ENCODE data around the gene HBE1. TPM values are rescaled to one million over a fixed set of nuclear protein-coding genes. Genes with fewer than 3 reads are reported as not detected.
"Not testable (repeated sequence)": the region's sequence is repeated elsewhere in the genome, so short reads cannot be mapped to it uniquely, and the experiment has no call there.

Gene HBE1
- polyA plus RNA-seq, 3 donors: not detected

DNA sequence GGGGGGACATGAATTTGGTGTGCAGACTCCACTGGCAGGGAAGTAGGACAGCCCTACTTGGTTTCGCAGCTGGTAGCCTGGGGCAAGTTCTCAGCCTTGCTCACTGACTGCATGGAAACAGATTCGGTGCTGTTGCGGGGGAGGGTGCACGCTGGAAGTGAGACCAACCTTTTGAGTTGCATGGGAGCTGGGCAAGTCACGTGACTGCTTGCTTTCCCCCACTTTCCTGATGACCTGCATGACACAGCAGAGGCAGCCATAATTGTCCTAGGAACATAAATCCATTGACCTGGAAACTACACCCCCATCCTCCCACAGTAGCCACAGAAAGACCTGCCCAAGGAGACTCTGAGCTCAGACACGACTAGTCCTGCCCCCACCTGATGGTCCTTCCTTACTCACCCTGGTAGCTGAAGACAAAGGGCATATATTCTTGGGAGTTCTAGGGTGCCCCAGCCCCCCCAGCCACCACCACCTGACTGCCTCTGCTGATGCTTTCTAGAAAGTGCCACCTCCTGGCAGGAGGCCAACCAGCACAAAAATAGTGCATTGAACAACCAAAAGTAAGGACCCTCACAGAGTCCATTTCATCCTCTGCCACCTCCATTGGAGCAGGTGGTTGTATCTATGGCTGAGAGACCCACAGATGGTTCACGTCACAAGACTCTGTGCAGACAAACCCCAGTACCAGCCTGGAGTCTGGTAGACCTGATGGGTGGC, 11.0 kb downstream of the HBE1 start:
- Histone ChIP-seq H3K79me2 (ENCODE audit: insufficient read depth, low read length) (no peaks in the 10 kb centered on the region), H3K27ac (ENCODE audit: low read depth in 1 of 2, low read length in 2 of 2) (no peak overlapping the region), H3K27me3 (ENCODE audit: control insufficient read depth in 2 of 2, insufficient read depth in 2 of 2, low read length in 2 of 2) (no peaks in the 10 kb centered on the region), H3K36me3 (replicated peaks in 1 of 2; ENCODE audit: control insufficient read depth in 1 of 2, insufficient read depth in 2 of 2, low read length in 2 of 2) (no peaks in the 10 kb centered on the region), H2AFZ (ENCODE audit: insufficient read depth, low read depth, low read length, poor library complexity, severe bottlenecking) (no peak overlapping the region), H3K4me3 (replicated peaks in 1 of 3; ENCODE audit: low read depth in 2 of 3, low read length in 3 of 3) (no peak overlapping the region), H4K20me1 (ENCODE audit: insufficient read depth, low read length) (no peaks in the 10 kb centered on the region), H3K9me3 (replicated peaks in 1 of 2; ENCODE audit: control insufficient read depth in 1 of 2, insufficient read depth in 1 of 2, low read length in 2 of 2) (peaks cover 0 to 13% of the 10 kb centered on the region in 2 donors), H3K9ac (ENCODE audit: insufficient read depth, low read length, poor library complexity, severe bottlenecking) (no peak overlapping the region), H3K4me2 (replicated peaks; ENCODE audit: extremely low read depth, low read length, poor library complexity, severe bottlenecking) (no peak overlapping the region), H3K4me1 (ENCODE audit: control insufficient read depth in 1 of 2, insufficient read depth in 2 of 2, low read length in 2 of 2) (no peaks in the 10 kb centered on the region)
- peaks cover 0 to 16% (median 5%) of the 10 kb centered on the region in 7 donors for H3K9me3 Mint-ChIP-seq
- H3K27me3 Mint-ChIP-seq (ENCODE audit: low read depth in 3 of 3): no peaks in the 10 kb centered on the region
- no peak overlapping the region for H3K27ac Mint-ChIP-seq
- H3K4me1 Mint-ChIP-seq: no peaks in the 10 kb centered on the region
- DNase-seq: no peak
- WGBS (ENCODE audit: insufficient coverage): 92% methylated on average over 6 of the region's 7 CpGs
- intact Hi-C loops (cut with micrococcal nuclease): no loop called here
- no peaks in the 10 kb centered on the region for H3K36me3 Mint-ChIP-seq
- no peak overlapping the region for H3K4me3 Mint-ChIP-seq
- TF ChIP-seq, protein P1, sequence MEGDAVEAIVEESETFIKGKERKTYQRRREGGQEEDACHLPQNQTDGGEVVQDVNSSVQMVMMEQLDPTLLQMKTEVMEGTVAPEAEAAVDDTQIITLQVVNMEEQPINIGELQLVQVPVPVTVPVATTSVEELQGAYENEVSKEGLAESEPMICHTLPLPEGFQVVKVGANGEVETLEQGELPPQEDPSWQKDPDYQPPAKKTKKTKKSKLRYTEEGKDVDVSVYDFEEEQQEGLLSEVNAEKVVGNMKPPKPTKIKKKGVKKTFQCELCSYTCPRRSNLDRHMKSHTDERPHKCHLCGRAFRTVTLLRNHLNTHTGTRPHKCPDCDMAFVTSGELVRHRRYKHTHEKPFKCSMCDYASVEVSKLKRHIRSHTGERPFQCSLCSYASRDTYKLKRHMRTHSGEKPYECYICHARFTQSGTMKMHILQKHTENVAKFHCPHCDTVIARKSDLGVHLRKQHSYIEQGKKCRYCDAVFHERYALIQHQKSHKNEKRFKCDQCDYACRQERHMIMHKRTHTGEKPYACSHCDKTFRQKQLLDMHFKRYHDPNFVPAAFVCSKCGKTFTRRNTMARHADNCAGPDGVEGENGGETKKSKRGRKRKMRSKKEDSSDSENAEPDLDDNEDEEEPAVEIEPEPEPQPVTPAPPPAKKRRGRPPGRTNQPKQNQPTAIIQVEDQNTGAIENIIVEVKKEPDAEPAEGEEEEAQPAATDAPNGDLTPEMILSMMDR (IDR thresholded peaks at IDR 0.05): no peak

DNA sequence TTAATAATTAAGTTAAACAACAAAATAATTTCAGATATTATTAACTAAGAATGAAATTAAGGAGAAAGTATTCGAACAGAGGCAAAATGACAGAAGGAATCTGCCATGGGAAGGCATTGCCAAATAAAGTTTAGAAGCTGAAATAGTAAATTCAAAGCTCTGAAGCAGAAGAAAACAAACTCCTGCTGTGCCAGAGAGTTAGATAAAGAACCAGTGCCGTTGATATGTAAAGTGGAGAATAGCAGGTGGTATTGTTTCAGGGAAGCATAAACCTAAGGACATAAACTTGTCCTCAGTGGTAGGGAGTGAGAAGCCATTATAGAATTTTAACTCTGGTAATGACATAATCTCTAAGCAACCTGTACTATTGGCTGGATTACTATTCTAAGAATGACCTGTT, 12.4 kb downstream of the HBE1 start:
- Mint-ChIP-seq H3K27ac (no peak overlapping the region), H3K9me3 (peaks cover 0 to 11% (median 5%) of the 10 kb centered on the region in 7 donors), H3K27me3 (ENCODE audit: low read depth in 3 of 3) (no peaks in the 10 kb centered on the region), H3K4me1 (no peaks in the 10 kb centered on the region), H3K4me3 (no peak overlapping the region), H3K36me3 (no peaks in the 10 kb centered on the region)
- Histone ChIP-seq H2AFZ (ENCODE audit: insufficient read depth, low read depth, low read length, poor library complexity, severe bottlenecking) (no peak overlapping the region), H3K27ac (ENCODE audit: low read depth in 1 of 2, low read length in 2 of 2) (no peak overlapping the region), H4K20me1 (ENCODE audit: insufficient read depth, low read length) (no peaks in the 10 kb centered on the region), H3K36me3 (replicated peaks in 1 of 2; ENCODE audit: control insufficient read depth in 1 of 2, insufficient read depth in 2 of 2, low read length in 2 of 2) (no peaks in the 10 kb centered on the region), H3K4me3 (replicated peaks in 1 of 3; ENCODE audit: low read depth in 2 of 3, low read length in 3 of 3) (no peak overlapping the region), H3K9ac (ENCODE audit: insufficient read depth, low read length, poor library complexity, severe bottlenecking) (no peak overlapping the region), H3K79me2 (ENCODE audit: insufficient read depth, low read length) (no peaks in the 10 kb centered on the region), H3K9me3 (replicated peaks in 1 of 2; ENCODE audit: control insufficient read depth in 1 of 2, insufficient read depth in 1 of 2, low read length in 2 of 2) (peaks cover 0 to 13% of the 10 kb centered on the region in 2 donors), H3K27me3 (ENCODE audit: control insufficient read depth in 2 of 2, insufficient read depth in 2 of 2, low read length in 2 of 2) (no peaks in the 10 kb centered on the region), H3K4me2 (replicated peaks; ENCODE audit: extremely low read depth, low read length, poor library complexity, severe bottlenecking) (no peak overlapping the region), H3K4me1 (ENCODE audit: control insufficient read depth in 1 of 2, insufficient read depth in 2 of 2, low read length in 2 of 2) (no peaks in the 10 kb centered on the region)
- intact Hi-C loops (cut with micrococcal nuclease): no loop called here
- no peak for DNase-seq
- TF ChIP-seq, protein P1 (IDR thresholded peaks at IDR 0.05): no peak
- WGBS (ENCODE audit: insufficient coverage): 100% methylated on average over 2 of the region's 2 CpGs

DNA sequence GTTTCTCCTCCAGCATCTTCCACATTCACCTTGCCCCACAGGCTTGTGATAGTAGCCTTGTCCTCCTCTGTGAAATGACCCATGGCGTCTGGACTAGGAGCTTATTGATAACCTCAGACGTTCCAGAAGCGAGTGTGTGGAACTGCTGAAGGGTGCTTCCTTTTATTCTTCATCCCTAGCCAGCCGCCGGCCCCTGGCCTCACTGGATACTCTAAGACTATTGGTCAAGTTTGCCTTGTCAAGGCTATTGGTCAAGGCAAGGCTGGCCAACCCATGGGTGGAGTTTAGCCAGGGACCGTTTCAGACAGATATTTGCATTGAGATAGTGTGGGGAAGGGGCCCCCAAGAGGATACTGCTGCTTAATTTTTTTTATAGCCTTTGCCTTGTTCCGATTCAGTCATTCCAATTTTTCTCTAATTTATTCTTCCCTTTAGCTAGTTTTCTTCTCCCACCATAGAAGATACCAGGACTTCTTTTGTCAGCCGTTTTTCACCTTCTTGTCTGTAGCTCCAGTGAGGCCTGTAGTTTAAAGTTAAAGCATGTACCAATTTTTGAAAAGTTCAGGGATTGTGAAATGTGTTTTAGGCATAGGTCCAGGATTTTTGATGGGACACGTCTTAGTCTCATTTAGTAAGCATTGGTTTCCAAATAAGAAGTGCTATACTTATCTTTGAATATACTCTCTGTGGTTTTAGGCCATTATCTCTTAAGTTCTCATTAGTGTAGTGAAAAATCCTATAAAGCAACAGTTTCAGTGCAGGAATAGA, 14.9 kb downstream of the HBE1 start, which contains the start of gene HBG2:
TSS of gene HBG2 (minus strand) at position 136 of the 768 bp plus-strand sequence. CDS start at position 83, 53 bp downstream.
- H4K20me1 ChIP-seq (ENCODE audit: insufficient read depth, low read length); H3K9ac ChIP-seq (ENCODE audit: insufficient read depth, low read length, poor library complexity, severe bottlenecking); H3K27me3 ChIP-seq (ENCODE audit: control insufficient read depth in 2 of 2, insufficient read depth in 2 of 2, low read length in 2 of 2); H3K4me1 ChIP-seq (ENCODE audit: control insufficient read depth in 1 of 2, insufficient read depth in 2 of 2, low read length in 2 of 2); H3K27ac ChIP-seq (ENCODE audit: low read depth in 1 of 2, low read length in 2 of 2); H3K4me3 Mint-ChIP-seq; H3K36me3 Mint-ChIP-seq; DNase-seq; H3K4me1 Mint-ChIP-seq; H3K36me3 ChIP-seq (replicated peaks in 1 of 2; ENCODE audit: control insufficient read depth in 1 of 2, insufficient read depth in 2 of 2, low read length in 2 of 2); H3K79me2 ChIP-seq (ENCODE audit: insufficient read depth, low read length); intact Hi-C loops (cut with micrococcal nuclease); H3K27ac Mint-ChIP-seq; H3K4me3 ChIP-seq (replicated peaks in 1 of 3; ENCODE audit: low read depth in 2 of 3, low read length in 3 of 3); H2AFZ ChIP-seq (ENCODE audit: insufficient read depth, low read depth, low read length, poor library complexity, severe bottlenecking); H3K27me3 Mint-ChIP-seq (ENCODE audit: low read depth in 3 of 3); H3K4me2 ChIP-seq (replicated peaks; ENCODE audit: extremely low read depth, low read length, poor library complexity, severe bottlenecking): not testable (repeated sequence)
- no CpG with 5 or more reads among the region's 9 CpGs for WGBS (ENCODE audit: insufficient coverage)
- peaks cover 0 to 11% (median 2%) of the 10 kb centered on the region in 7 donors for H3K9me3 Mint-ChIP-seq
- H3K9me3 ChIP-seq (replicated peaks in 1 of 2; ENCODE audit: control insufficient read depth in 1 of 2, insufficient read depth in 1 of 2, low read length in 2 of 2): peaks cover 0 to 13% of the 10 kb centered on the region in 2 donors
